WTC11 (cell line): ENCODE results near the gene TMEM14A. TPM values are rescaled to one million over a fixed set of nuclear protein-coding genes. Genes with fewer than 3 reads are reported as not detected.

ENCODE experiments used
- ATAC-seq: fragments of 200-7000 bp; cut with Tn5 transposase; 2 replicates; pipeline ENCODE4 v1.10.0; 2021; ENCODE audit warnings: mild to moderate bottlenecking, moderate library complexity
- CTCF ChIA-PET: fragments of 300-600 bp; sonication (Branson Sonifier 250); formaldehyde crosslinking; loops from one replicate; lab custom pipeline; 2021; ENCODE audit warnings: antibody characterized with exemption; lab: Charles Lee
- POLR2A ChIA-PET: fragments of 350-600 bp; sonication (Branson Sonifier 250); formaldehyde crosslinking; loops from one replicate; lab custom pipeline; 2021; ENCODE audit warnings: antibody characterized with exemption; lab: Charles Lee
- DNase-seq: peaks from one replicate; pipeline ENCODE4 v3.0.0; 2021; ENCODE audit warnings: low spot score
- H3K27ac Mint-ChIP-seq: 2 replicates; pipeline ENCODE4 v1.8.0; 2021; ENCODE audit warnings: mixed read lengths
- H3K27me3 Mint-ChIP-seq: 2 replicates; pipeline ENCODE4 v1.8.0; 2021; ENCODE audit warnings: low read depth, mild to moderate bottlenecking, moderate library complexity, mixed read lengths
- H3K36me3 Mint-ChIP-seq: 2 replicates; pipeline ENCODE4 v1.8.0; 2021; ENCODE audit warnings: mixed read lengths
- H3K4me1 Mint-ChIP-seq: 2 replicates; pipeline ENCODE4 v1.8.0; 2022; ENCODE audit warnings: mixed read lengths
- H3K4me3 Mint-ChIP-seq: 2 replicates; pipeline ENCODE4 v1.8.0; 2021; ENCODE audit warnings: mild to moderate bottlenecking, moderate library complexity, mixed read lengths
- H3K9me3 Mint-ChIP-seq: 2 replicates; pipeline ENCODE4 v1.8.0; 2021; ENCODE audit warnings: mixed read lengths
- AFF4 ChIP-seq: sonication (generic); formaldehyde crosslinking; IDR thresholded peaks from 2 replicates; pipeline ENCODE4 v1.8.1; 2023; ENCODE audit warnings: mild to moderate bottlenecking, missing genetic modification reagents, borderline replicate concordance
- AR ChIP-seq: fragments of 250-450 bp; sonication (Bioruptor Pico); IDR thresholded peaks from 2 replicates; pipeline ENCODE4 v1.9.0; 2021; ENCODE audit warnings: mild to moderate bottlenecking
- CREM ChIP-seq: sonication (generic); formaldehyde crosslinking; IDR thresholded peaks from 2 replicates; pipeline ENCODE4 v1.8.1; 2022; ENCODE audit warnings: mild to moderate bottlenecking, missing genetic modification reagents, moderate library complexity
- CTCF ChIP-seq: fragments of 200-600 bp; IDR thresholded peaks from 2 replicates; pipeline ENCODE4 v1.8.0; 2022; ENCODE audit warnings: antibody characterized with exemption
- E2F4 ChIP-seq: sonication (generic); formaldehyde crosslinking; IDR thresholded peaks from 2 replicates; pipeline ENCODE4 v1.8.1; 2022; ENCODE audit warnings: low read depth, mild to moderate bottlenecking, moderate library complexity, missing genetic modification reagents, borderline replicate concordance
- ERG ChIP-seq: fragments of 250-450 bp; sonication (Bioruptor Pico); IDR thresholded peaks from 2 replicates; pipeline ENCODE4 v1.8.0; 2021; ENCODE audit warnings: mild to moderate bottlenecking
- MYBL2 ChIP-seq: sonication (generic); formaldehyde crosslinking; IDR thresholded peaks from 2 replicates; pipeline ENCODE4 v1.8.1; 2023; ENCODE audit warnings: mild to moderate bottlenecking, moderate library complexity, missing genetic modification reagents
- NFATC4 ChIP-seq: fragments of 250-450 bp; sonication (Bioruptor Pico); IDR thresholded peaks from 2 replicates; pipeline ENCODE4 v1.9.0; 2021; ENCODE audit warnings: mild to moderate bottlenecking
- PRDM15 ChIP-seq: sonication (generic); formaldehyde crosslinking; IDR thresholded peaks from 2 replicates; pipeline ENCODE4 v1.8.0; 2022; ENCODE audit warnings: missing genetic modification reagents
- STAT6 ChIP-seq: sonication (generic); formaldehyde crosslinking; conservative IDR thresholded peaks from 2 replicates; pipeline ENCODE4 v1.8.1; 2023; ENCODE audit warnings: mild to moderate bottlenecking, low read depth, missing genetic modification reagents, moderate library complexity
- ZNF138 ChIP-seq: sonication (generic); formaldehyde crosslinking; conservative IDR thresholded peaks from 2 replicates; pipeline ENCODE4 v1.8.1; 2022; ENCODE audit warnings: mild to moderate bottlenecking, moderate library complexity, missing genetic modification reagents
- total RNA-seq: library from RNA; stranded (reverse); gene quantifications from 3 replicates; pipeline ENCODE4 v1.2.3, GENCODE V29; 2021

TMEM14A gene
- total RNA-seq, 1 experiment from 2014 or later: 8.7 TPM

- no peak for ATAC-seq
- no peak for DNase-seq
- Mint-ChIP-seq H3K27ac (no peak overlapping the region), H3K27me3 (no peaks in the 10 kb centered on the region), H3K4me3 (no peak overlapping the region), H3K9me3 (0 out of 2 replicates have a peak, but pooled peaks cover 3% of the 10 kb centered on the region), H3K36me3 (no peaks in the 10 kb centered on the region), H3K4me1 (0 out of 2 replicates have a peak, but pooled peaks cover 2% of the 10 kb centered on the region)
- TF ChIP-seq ZNF138 (CRISPR knock-in tag) (no peak), MYBL2 (CRISPR knock-in tag) (no peak), CTCF (no peak), PRDM15 (CRISPR knock-in tag) (no peak), ERG (CRISPR knock-in tag) (no peak), AFF4 (CRISPR knock-in tag) (no peak), E2F4 (CRISPR knock-in tag) (no peak)
- CTCF ChIA-PET: no interaction called here
- POLR2A ChIA-PET: no interaction called here
Observed at GRCh38 chr6:52718550-52718949, 47.6 kb downstream of the TMEM14A start.

GRCh38 chr6:52720321-52720720 is 49.4 kb downstream of the TMEM14A start:
- ChIA-PET CTCF (no interaction called here), POLR2A (no interaction called here)
- Mint-ChIP-seq H3K4me3 (no peak overlapping the region), H3K9me3 (0 out of 2 replicates have a peak, but pooled peaks cover under 1% of the 10 kb centered on the region), H3K4me1 (peaks cover 9% of the 10 kb centered on the region), H3K36me3 (no peaks in the 10 kb centered on the region), H3K27ac (no peak overlapping the region), H3K27me3 (no peaks in the 10 kb centered on the region)
- no peak for DNase-seq
- ATAC-seq: no peak
- TF ChIP-seq CTCF (no peak), CREM (no peak), AR (CRISPR knock-in tag) (no peak), STAT6 (CRISPR knock-in tag) (no peak), ZNF138 (CRISPR knock-in tag) (no peak), MYBL2 (CRISPR knock-in tag) (no peak), NFATC4 (CRISPR knock-in tag) (no peak), E2F4 (CRISPR knock-in tag) (no peak)
